Small intestine (tissue), 7 donors: Measurements from ENCODE around the gene TXNRD2. TPM values are rescaled to one million over a fixed set of nuclear protein-coding genes. Genes with fewer than 3 reads are reported as not detected.
"Not testable (repeated sequence)": the region's sequence is repeated elsewhere in the genome, so short reads cannot be mapped to it uniquely, and the experiment has no call there.

Source experiments
- DNase-seq, 2 donors: peaks; one replicate each; pipeline versions ENCODE4 v3.0.0 to v3.0.0-alpha.2; 2013
- FAIRE-seq: peaks from 2 replicates; lab custom pipeline; 2012; peaks lifted over from hg19 to GRCh38; lab: Jason Lieb, UNC
- H3K27ac ChIP-seq, 3 donors: one replicate each; pipeline ENCODE4 v1.5.1; 2013; ENCODE audit warnings: low read length in 2 of 3, mild to moderate bottlenecking in 2 of 3, control low read depth in 1 of 3, inconsistent platforms in 1 of 3, low read depth in 1 of 3, moderate library complexity in 1 of 3
- H3K27me3 ChIP-seq, 3 donors: one replicate each; pipeline ENCODE4 v1.6.1; 2013; ENCODE audit warnings: low read length in 3 of 3, inconsistent platforms in 1 of 3; ENCODE audit not compliant: control insufficient read depth in 3 of 3, insufficient read depth in 3 of 3
- H3K36me3 ChIP-seq, 3 donors: one replicate each; pipeline ENCODE4 v1.6.1; 2013; ENCODE audit warnings: low read length in 3 of 3, inconsistent platforms in 1 of 3, low read depth in 1 of 3, mild to moderate bottlenecking in 1 of 3, moderate library complexity in 1 of 3; ENCODE audit not compliant: control insufficient read depth in 3 of 3, insufficient read depth in 2 of 3
- H3K4me1 ChIP-seq, 3 donors: one replicate each; pipeline ENCODE4 v1.6.1; 2013; ENCODE audit warnings: low read length in 2 of 3, inconsistent platforms in 1 of 3, low read depth in 1 of 3, mild to moderate bottlenecking in 1 of 3, moderate library complexity in 1 of 3; ENCODE audit not compliant: control insufficient read depth in 3 of 3, insufficient read depth in 2 of 3
- H3K4me3 ChIP-seq, 3 donors: one replicate each; pipeline ENCODE4 v1.5.1; 2013; ENCODE audit warnings: low read length in 3 of 3, control low read depth in 1 of 3, inconsistent platforms in 1 of 3, low read depth in 1 of 3, mild to moderate bottlenecking in 1 of 3, moderate library complexity in 1 of 3
- H3K9me3 ChIP-seq, 2 donors: one replicate each; pipeline ENCODE4 v1.6.1; 2013; ENCODE audit warnings: low read depth in 1 of 2, low read length in 1 of 2; ENCODE audit not compliant: control insufficient read depth in 2 of 2, insufficient read depth in 1 of 2
- WGBS, 3 donors: extraction: QIAGEN DNeasy Blood & Tissue Kit; methylation state at CpG; one replicate each; pipeline ENCODE4 v1.1.7; 2013; 5-methylcytosine and 5-hydroxymethylcytosine counted together
- polyA plus RNA-seq, 4 donors: library from polyadenylated mRNA; stranded (reverse) in 3 of 4; unstranded in 1 of 4; fragments of 200-250 nt in 3 of 4; fragments of 120-200 nt in 1 of 4; gene quantifications; one replicate each; pipeline versions ENCODE4 v1.2.1 to v1.2.3, GENCODE V29; 2013
- donor health status: healthy with polysubstance abuse.
- donor health status: control.
- donor health status: control.
- donor health status: Bipolar disorder and iron deficiency.
- donor health status: healthy.

Gene TXNRD2
- polyA plus RNA-seq, 4 donors: 16.8 to 43.8 (median 29.5) TPM

- DNase-seq, H3K27ac ChIP-seq, FAIRE-seq, H3K27me3 ChIP-seq, H3K9me3 ChIP-seq, H3K4me1 ChIP-seq, H3K4me3 ChIP-seq: not testable (repeated sequence)
- WGBS, 3 donors: 91 to 99% (median 92%) methylated on average over 8 to 11 of the region's 11 CpGs
- H3K36me3 ChIP-seq: peaks cover 0 to 23% (median 0%) of the 10 kb centered on the region in 3 donors
Observed at GRCh38 chr22:19926028-19926427, 15.6 kb downstream of the TXNRD2 start.

- H3K27me3 ChIP-seq: no peaks in the 10 kb centered on the region
- no peak for FAIRE-seq
- H3K36me3 ChIP-seq: peaks cover 0 to 21% (median 0%) of the 10 kb centered on the region in 3 donors
- WGBS, 3 donors: 87 to 96% (median 93%) methylated on average over 12 of the region's 12 CpGs
- no peak for DNase-seq
- H3K27ac ChIP-seq: no peak overlapping the region
- no peaks in the 10 kb centered on the region for H3K4me1 ChIP-seq
- no peaks in the 10 kb centered on the region for H3K9me3 ChIP-seq
- no peak overlapping the region for H3K4me3 ChIP-seq
Observed at GRCh38 chr22:19923914-19924513, 17.6 kb downstream of the TXNRD2 start.

GRCh38 chr22:19921544-19922081 is 20.0 kb downstream of the TXNRD2 start:
- H3K9me3 ChIP-seq: no peaks in the 10 kb centered on the region
- 64 to 89% (median 76%) methylated on average over 3 of the region's 3 CpGs for WGBS, 3 donors
- no peak for DNase-seq
- no peaks in the 10 kb centered on the region for H3K27me3 ChIP-seq
- FAIRE-seq: no peak
- H3K36me3 ChIP-seq: peaks cover 0 to 43% (median 4%) of the 10 kb centered on the region in 3 donors
- H3K4me3 ChIP-seq: no peak overlapping the region
- H3K27ac ChIP-seq: no peak overlapping the region
- no peaks in the 10 kb centered on the region for H3K4me1 ChIP-seq

GRCh38 chr22:19919701-19920363 is 21.8 kb downstream of the TXNRD2 start:
- FAIRE-seq: no peak
- no peak overlapping the region for H3K4me3 ChIP-seq

GRCh38 chr22:19918332-19919106 is 23.1 kb downstream of the TXNRD2 start:
- Histone ChIP-seq H3K9me3 (peaks cover 0 to 4% of the 10 kb centered on the region in 2 donors), H3K27ac (no peak overlapping the region), H3K4me3 (no peak overlapping the region), H3K27me3 (no peaks in the 10 kb centered on the region), H3K36me3 (peaks cover 4 to 62% (median 7%) of the 10 kb centered on the region in 3 donors), H3K4me1 (no peaks in the 10 kb centered on the region)
- DNase-seq: no peak
- FAIRE-seq: no peak
- 80 to 82% (median 81%) methylated on average over 23 of the region's 23 CpGs for WGBS, 3 donors

More at GRCh38 chr22:19919701-19920363, 21.8 kb downstream of the TXNRD2 start:
- no peaks in the 10 kb centered on the region for H3K4me1 ChIP-seq
- WGBS, 3 donors: 95 to 99% (median 97%) methylated on average over 13 of the region's 13 CpGs
- no peaks in the 10 kb centered on the region for H3K9me3 ChIP-seq
- no peak for DNase-seq
- H3K36me3 ChIP-seq: peaks cover 0 to 59% (median 4%) of the 10 kb centered on the region in 3 donors
- no peak overlapping the region for H3K27ac ChIP-seq
- no peaks in the 10 kb centered on the region for H3K27me3 ChIP-seq

GRCh38 chr22:19917389-19918138 is 24.1 kb downstream of the TXNRD2 start:
- WGBS, 3 donors: 90 to 95% (median 94%) methylated on average over 11 to 12 of the region's 12 CpGs
- Histone ChIP-seq H3K4me3 (no peak overlapping the region), H3K27ac (no peak overlapping the region), H3K27me3 (no peaks in the 10 kb centered on the region), H3K9me3 (peaks cover 0 to 6% of the 10 kb centered on the region in 2 donors), H3K36me3 (peaks cover 4 to 66% (median 11%) of the 10 kb centered on the region in 3 donors), H3K4me1 (no peaks in the 10 kb centered on the region)
- FAIRE-seq (no peak), DNase-seq (no peak)

- FAIRE-seq (no peak), DNase-seq (no peak)
- Histone ChIP-seq H3K4me3 (no peak overlapping the region), H3K36me3 (peaks cover 4 to 72% (median 14%) of the 10 kb centered on the region in 3 donors), H3K27ac (no peak overlapping the region), H3K4me1 (no peaks in the 10 kb centered on the region), H3K27me3 (no peaks in the 10 kb centered on the region), H3K9me3 (peaks cover 0 to 6% of the 10 kb centered on the region in 2 donors)
- WGBS, 3 donors: 61 to 72% (median 62%) methylated on average over 7 of the region's 7 CpGs
Observed at GRCh38 chr22:19916941-19917340, 24.7 kb downstream of the TXNRD2 start.
